Inferior parietal cortex (tissue), 1 donor: ENCODE results near the gene P2RX2.

Experiments
- DNase-seq: peaks from one replicate; pipeline ENCODE4 v3.0.0-alpha.2; 2016; ENCODE audit errors: extremely low spot score

P2RX2 gene

GRCh38 chr12:132637811-132638210 lies 19.2 kb downstream of the P2RX2 start:
- DNase-seq: no peak

GRCh38 chr12:132638541-132639408 lies 20.2 kb downstream of the P2RX2 start:
- peak; percentile 25 for DNase-seq

DNA sequence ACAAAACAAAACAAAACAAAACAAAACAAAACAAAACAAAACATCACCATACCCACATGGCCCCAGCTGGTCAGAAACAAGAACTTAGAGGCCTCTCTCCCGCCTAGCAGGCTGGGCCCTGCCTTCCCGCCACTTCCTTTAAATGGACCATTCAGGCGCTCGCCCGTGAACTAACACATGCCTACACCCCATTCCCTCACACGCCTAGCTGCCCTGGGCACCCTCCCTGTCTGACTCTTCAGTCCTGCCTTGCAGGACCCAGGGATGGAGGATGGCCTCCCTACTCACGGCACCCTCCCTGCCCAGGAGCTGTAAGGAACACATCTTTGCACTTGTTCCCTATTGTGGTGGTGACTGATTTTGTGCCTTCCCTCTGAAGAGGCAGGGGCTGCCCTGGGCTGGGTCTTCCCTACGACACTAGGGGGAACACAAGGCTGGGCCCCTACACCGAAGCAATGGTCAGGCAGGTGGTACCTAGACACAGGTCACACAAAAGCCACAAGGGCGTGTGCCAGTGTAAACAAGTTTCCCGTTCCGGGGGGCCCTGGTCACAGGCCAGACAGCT lies 21.5 kb downstream of the P2RX2 start:
- DNase-seq: no peak

DNA sequence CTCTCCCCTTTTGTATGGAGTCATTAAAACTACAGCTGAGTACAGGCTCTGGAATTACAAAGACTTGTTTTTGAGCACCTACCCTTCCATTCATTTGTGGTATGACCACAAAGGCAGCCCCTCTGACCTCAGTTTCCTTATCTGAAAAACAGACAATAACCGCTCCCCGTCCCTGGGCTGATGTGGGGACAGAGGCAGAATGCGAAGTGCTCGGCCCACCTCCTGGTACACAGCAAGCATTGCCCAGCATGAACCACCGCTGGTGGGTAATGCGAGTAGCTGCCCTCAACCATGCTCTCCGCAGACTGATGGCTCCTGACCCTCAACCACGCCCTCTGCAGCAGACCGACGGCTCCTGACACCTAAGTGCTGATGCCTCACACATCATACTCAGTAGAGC lies 22.4 kb downstream of the P2RX2 start:
- DNase-seq: no peak

- no peak for DNase-seq
These were observed 23.5 kb downstream of the P2RX2 start for GRCh38 chr12:132641811-132642650.

- no peak for DNase-seq
These were observed 24.6 kb downstream of the P2RX2 start for GRCh38 chr12:132642846-132643835.

GRCh38 chr12:132646850-132647249 lies 28.3 kb downstream of the P2RX2 start:
- DNase-seq: no peak

GRCh38 chr12:132647858-132648257 lies 29.3 kb downstream of the P2RX2 start:
- no peak for DNase-seq

- DNase-seq: no peak
These were observed 30.1 kb downstream of the P2RX2 start for GRCh38 chr12:132648616-132649225.

DNA sequence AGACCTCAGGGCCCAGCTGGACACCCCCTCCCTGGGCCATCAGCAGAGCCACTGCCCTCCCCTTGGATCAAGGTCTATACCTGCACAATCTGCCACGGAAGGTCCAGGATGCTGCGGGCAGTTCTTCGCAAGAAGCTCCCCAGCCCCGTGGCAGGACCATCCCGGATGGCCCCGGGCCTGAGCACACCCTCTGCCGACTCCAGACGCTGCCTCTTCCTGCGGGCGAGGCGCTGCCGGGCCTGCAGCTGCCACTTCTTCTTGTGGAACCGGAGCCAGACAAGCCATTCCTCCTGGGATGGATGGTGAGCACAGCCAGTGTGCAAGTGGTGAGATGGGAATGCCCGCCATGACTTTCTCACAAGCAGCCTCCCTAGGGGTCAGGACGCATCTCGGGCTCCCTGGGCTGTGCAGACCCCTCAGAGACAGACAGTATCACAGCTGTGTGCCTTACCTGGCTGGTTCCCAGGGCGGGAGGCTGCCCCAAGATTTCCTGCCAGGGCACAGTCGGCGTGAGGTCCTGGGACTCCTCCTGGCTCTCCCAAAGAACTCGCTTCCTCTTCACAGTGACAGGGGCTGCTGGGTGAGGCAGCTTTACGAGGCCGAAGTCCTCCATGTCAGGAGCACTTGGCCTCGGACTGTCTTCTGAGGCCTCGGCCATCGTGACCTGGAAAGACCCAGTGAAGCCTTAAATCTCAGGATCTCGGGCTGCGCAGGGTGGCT lies 30.8 kb downstream of the P2RX2 start:
- DNase-seq: no peak

GRCh38 chr12:132651444-132652100 lies 33.0 kb downstream of the P2RX2 start:
- DNase-seq: no peak

GRCh38 chr12:132653567-132654290 lies 35.2 kb downstream of the P2RX2 start:
- DNase-seq: no peak

- no peak for DNase-seq
These were observed 38.6 kb downstream of the P2RX2 start for GRCh38 chr12:132657004-132657727.

DNA sequence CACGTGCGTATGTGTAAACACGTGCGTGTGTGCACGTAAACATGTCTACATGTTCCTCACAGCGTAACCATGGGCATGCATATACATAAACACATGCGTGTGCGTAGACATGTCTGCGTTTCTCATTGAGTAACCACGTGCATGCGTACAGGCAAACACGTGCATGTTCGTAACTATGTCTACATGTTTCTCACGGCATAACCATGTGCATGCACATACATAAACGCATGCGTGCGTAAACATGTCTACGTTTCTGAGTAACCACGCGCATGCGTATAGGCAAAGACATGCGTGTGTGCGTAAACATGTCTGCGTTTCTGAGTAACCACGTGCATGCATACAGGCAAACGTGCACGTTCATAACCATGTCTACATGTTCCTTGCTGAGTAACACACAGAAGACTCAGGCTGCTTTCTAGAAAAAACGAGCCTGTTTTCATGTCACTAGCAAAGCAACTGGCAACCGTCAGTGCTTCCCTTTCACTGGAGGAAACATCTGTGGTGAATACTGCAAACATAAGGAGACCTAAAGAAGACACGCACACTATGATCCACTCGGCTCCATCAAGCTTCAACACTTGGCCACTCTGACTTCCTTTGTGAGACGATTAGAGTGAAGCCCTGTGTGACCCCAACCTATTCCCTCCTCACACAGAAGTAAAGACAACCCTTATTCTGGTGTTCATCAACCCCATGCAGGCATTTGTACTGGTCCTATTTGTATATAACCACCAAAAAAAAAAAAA lies 39.7 kb downstream of the P2RX2 start:
- DNase-seq: no peak

- DNase-seq: no peak
These were observed 40.6 kb downstream of the P2RX2 start for GRCh38 chr12:132659146-132659545.

DNA sequence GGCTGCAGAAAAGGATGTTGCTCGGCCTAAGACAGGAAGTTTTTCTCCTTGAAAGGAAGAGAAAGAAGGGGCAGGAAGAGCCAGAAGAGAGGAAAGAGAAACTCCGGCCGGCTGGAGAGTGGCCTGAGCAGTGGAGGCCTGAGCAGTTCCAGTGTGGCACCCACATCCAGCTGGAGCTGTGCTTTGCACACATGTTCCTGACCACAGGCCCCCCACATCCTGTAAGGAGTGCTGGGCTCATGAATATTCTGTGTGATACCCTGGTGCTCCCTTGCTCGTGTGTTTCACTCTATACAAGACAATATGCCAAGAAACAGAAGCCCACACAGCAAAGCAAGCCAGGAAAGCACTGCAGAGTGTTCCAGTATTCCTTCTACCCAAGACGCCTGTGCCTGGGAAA lies 41.5 kb downstream of the P2RX2 start:
- no peak for DNase-seq

GRCh38 chr12:132660996-132661395 lies 42.4 kb downstream of the P2RX2 start:
- DNase-seq: no peak

DNA sequence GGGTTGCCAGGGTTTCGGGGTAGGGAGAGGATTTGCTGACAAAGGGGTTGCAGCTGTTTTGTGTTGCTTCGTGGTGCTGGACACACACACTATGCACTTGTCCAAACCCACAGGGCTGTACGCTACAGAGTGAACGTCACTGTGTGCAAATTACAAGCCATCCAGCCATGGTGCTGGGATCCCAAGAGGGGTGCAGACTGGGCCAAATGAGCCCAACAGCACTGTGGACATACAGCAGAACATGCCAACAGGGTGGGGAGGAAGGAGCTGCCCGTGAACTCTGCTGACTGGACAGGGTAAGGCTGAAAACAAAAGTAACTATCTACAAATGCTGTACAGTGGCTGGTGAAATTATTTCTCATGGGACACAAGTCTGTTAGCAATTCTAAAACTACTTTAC lies 43.4 kb downstream of the P2RX2 start:
- no peak for DNase-seq
